Skin epidermis (tissue), 12 donors: ENCODE data around the gene NPC1L1.
A peak's percentile ranks its signal among the peaks of the same experiment; 100 is the strongest.

Experiments
- H3K27ac ChIP-seq, 21 experiments: fragments of 200-600 bp; sonication (generic) in 11 of 21; one replicate each; pipeline ENCODE4 v1.5.0; 2020; ENCODE audit warnings: mild to moderate bottlenecking in 3 of 21, inconsistent platforms in 2 of 21, moderate library complexity in 2 of 21
- H3K4me3 ChIP-seq, 7 experiments: fragments of 200-600 bp; sonication (generic) in 2 of 7; one replicate each; pipeline ENCODE4 v1.5.0; 2020; ENCODE audit warnings: inconsistent platforms in 2 of 7, mild to moderate bottlenecking in 2 of 7, moderate library complexity in 1 of 7

Gene NPC1L1, protein sequence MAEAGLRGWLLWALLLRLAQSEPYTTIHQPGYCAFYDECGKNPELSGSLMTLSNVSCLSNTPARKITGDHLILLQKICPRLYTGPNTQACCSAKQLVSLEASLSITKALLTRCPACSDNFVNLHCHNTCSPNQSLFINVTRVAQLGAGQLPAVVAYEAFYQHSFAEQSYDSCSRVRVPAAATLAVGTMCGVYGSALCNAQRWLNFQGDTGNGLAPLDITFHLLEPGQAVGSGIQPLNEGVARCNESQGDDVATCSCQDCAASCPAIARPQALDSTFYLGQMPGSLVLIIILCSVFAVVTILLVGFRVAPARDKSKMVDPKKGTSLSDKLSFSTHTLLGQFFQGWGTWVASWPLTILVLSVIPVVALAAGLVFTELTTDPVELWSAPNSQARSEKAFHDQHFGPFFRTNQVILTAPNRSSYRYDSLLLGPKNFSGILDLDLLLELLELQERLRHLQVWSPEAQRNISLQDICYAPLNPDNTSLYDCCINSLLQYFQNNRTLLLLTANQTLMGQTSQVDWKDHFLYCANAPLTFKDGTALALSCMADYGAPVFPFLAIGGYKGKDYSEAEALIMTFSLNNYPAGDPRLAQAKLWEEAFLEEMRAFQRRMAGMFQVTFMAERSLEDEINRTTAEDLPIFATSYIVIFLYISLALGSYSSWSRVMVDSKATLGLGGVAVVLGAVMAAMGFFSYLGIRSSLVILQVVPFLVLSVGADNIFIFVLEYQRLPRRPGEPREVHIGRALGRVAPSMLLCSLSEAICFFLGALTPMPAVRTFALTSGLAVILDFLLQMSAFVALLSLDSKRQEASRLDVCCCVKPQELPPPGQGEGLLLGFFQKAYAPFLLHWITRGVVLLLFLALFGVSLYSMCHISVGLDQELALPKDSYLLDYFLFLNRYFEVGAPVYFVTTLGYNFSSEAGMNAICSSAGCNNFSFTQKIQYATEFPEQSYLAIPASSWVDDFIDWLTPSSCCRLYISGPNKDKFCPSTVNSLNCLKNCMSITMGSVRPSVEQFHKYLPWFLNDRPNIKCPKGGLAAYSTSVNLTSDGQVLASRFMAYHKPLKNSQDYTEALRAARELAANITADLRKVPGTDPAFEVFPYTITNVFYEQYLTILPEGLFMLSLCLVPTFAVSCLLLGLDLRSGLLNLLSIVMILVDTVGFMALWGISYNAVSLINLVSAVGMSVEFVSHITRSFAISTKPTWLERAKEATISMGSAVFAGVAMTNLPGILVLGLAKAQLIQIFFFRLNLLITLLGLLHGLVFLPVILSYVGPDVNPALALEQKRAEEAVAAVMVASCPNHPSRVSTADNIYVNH (N-terminal part only)

DNA sequence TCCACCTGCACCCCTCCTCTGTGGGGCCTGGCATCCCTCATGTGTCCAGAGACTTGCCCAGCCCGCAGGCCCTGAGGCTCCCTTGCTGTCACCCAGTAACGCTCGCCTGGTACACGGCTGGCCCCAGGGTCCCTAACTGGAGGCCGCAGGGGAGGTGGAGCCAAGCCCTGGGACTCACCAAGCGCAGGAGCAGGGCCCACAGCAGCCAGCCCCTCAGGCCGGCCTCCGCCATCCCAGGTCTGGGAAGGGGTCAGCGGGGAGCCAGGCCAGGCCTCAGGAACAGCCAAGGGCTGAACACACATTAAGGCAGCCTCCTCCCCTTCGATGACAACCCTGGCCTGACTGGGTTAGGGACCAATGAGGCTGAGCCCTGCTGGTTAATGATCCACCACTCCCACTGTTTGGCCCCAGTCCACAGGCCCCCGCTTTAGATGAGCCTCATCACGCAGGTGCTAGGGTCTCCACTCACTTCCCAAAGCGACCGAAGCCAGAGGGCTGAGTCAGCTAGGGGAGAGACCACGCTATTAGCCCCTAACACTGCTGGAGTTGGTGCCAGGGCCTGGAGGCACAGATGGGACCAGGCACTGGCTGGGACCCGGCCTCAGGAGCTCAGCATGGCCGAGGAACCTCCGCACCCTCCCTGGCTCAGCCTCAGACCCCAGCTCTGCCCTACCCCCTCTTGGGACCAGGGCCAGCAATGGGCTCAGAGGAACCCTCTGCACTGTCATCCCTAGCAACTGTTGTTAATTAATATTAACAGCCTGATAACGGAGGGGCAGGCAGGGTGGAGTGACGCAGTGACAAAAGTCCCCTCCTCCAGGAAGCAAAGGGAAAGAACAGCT is at the start of gene NPC1L1:
Gene NPC1L1, minus strand, starts transcription at position 303 of the 842 bp plus-strand sequence. Its CDS starts 71 bp downstream, at position 232.
- no peak within 1 kb of the TSS for H3K4me3 ChIP-seq
- H3K27ac ChIP-seq = no peak within 1 kb of the TSS

DNA sequence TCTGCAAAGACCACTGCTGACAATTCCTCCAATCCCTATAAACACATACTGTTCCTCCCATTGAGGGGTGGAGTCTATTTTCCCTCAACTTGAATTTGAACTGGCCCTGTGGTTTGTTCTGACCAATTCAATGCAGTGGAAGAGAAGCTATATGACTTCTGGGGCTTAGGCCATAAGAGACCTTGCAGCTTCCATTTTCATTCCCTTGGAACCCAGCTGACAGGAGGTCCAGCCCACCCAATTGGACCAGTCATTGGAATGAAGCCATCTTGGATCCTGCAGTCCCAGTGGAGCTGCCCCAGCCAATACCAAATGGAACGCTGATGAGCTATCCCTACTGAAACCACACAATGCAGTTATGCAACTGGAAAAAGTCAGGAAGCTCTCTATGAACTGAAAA is 49.8 kb upstream of the NPC1L1 start:
- no peak overlapping the region for H3K4me3 ChIP-seq

GRCh38 chr7:44587843-44588711 is 46.9 kb upstream of the NPC1L1 start:
- peak overlapping the region in 3 of 21 experiments; percentile 5 to 34 (median 12) for H3K27ac ChIP-seq
- no peak overlapping the region for H3K4me3 ChIP-seq

More for the DNA sequence above, 49.8 kb upstream of the NPC1L1 start:
- no peak overlapping the region for H3K27ac ChIP-seq

DNA sequence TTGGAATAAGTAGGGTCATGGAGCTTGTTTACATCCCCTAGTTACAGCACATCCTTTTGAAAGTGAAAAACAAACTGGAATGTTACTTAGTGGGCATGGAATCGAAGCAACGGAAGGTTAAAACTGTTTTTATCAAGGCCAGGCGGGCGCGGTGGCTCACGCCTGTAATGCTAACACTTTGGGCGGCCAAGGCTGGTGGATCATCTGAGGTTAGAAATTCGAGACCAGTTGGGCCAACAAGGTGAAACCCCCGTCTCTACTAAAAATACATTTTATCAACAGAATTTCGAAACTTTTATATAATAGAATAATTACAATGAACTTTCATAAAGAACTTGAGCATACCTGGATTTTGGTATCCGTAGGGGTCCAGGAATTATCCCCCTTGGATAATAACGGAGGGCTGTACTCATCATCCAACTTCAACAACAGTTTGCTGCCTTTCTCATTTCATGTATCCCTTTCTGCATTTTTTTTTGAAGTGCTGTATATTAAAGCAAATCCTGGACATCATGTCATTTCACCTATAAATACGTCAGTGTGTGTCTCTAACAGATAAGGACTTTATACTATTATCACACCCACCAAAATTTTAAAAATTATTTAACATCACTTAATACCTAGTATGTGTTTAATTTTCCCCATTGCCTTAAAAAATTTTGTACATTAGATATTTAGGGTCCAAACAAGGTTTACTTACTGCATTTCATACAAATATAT is 42.2 kb upstream of the NPC1L1 start:
- peak overlapping the region; percentile 59 to 91 (median 78) for H3K4me3 ChIP-seq
- peak overlapping the region in 17 of 21 experiments; percentile 88 to 97 (median 94) for H3K27ac ChIP-seq

GRCh38 chr7:44581879-44582603 is 40.9 kb upstream of the NPC1L1 start, which contains the start of gene TMED4:
Gene TMED4, minus strand, starts transcription at chr7:44582231. Its CDS starts 25 bp downstream, at chr7:44582206.
- H3K27ac ChIP-seq = peak within 1 kb of the TSS; percentile 66 to 98 (median 94)

GRCh38 chr7:44580945-44581878 is 40.1 kb upstream of the NPC1L1 start:
- Histone ChIP-seq H3K27ac (peak overlapping the region; percentile 44 to 98 (median 93)), H3K4me3 (peak overlapping the region; percentile 59 to 91 (median 78))

More at GRCh38 chr7:44581879-44582603, 40.9 kb upstream of the NPC1L1 start, which contains the start of gene TMED4:
- peak within 1 kb of the TSS; percentile 59 to 91 (median 78) for H3K4me3 ChIP-seq

DNA sequence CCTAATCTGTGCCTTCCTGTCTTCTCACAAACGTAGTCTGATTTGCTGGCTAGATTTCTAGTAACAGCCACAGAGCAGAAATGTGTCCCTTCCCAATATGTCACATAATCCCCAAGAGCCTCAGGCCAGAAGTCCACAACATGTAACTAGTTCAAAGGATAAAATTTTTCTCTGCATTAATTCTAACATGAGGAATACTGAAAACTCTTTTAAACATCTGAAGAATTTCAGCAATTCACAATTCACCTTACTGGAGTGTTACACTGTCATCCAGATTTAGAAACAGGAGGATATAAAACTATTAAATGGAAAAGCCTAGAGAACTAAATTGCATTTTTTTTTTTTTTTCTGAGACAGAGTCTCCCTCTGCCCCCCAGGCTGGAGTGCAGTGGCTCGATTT is 35.1 kb upstream of the NPC1L1 start:
- H3K27ac ChIP-seq = no peak overlapping the region

DNA sequence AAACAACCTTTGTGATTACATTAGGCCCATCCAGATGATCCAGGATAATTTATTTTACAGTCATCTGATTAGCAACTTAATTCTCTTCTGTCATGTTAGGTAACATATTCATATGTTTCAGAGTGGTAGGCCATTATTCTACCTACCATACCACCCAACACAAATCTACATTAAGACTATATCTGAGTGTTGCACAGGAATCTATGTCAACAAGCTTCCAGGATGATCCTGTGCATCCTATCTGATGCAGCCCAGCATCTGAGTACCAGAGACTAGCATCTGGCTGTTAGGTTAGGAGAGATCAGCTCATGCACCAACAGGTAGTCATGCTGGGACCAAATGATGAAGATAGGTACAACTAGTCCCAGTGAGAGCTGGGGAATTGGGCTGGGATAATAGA is 33.9 kb upstream of the NPC1L1 start:
- Histone ChIP-seq H3K27ac (peak overlapping the region in 2 of 21 experiments; percentile 91 to 94), H3K4me3 (no peak overlapping the region)

More for the DNA sequence above, 35.1 kb upstream of the NPC1L1 start:
- no peak overlapping the region for H3K4me3 ChIP-seq

- peak overlapping the region; percentile 60 to 92 (median 83) for H3K4me3 ChIP-seq
These were observed 33.2 kb upstream of the NPC1L1 start for GRCh38 chr7:44574287-44574872.

GRCh38 chr7:44573464-44574286 is 32.5 kb upstream of the NPC1L1 start, which contains the start of gene DDX56:
Gene DDX56, minus strand, starts transcription at chr7:44573908. Its CDS starts 13 bp downstream, at chr7:44573895.
- H3K4me3 ChIP-seq = peak within 1 kb of the TSS; percentile 60 to 92 (median 83)
- peak within 1 kb of the TSS; percentile 2 to 97 (median 88) for H3K27ac ChIP-seq

More at GRCh38 chr7:44574287-44574872, 33.2 kb upstream of the NPC1L1 start:
- peak overlapping the region; percentile 2 to 97 (median 88) for H3K27ac ChIP-seq

DNA sequence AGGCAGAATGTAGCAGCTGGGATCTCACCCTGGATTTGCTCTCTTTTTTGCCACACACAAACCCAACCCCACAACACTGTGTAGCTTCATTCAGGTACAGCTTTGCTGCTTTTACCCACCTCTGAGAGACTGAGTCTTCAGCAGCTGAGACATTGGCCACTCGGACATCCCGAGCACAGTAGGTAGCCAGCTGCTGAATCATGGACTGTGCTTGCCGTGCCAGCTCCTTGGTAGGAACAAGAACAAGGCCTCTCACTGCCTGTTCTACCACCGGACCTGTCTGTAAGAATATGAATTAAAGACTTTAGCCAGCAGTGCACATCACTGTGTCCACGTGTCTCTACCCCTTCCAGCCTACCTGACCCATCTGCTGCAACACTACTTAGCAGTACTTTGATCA is 31.6 kb upstream of the NPC1L1 start:
- Histone ChIP-seq H3K27ac (peak overlapping the region in 12 of 21 experiments; percentile 81 to 97 (median 89)), H3K4me3 (peak overlapping the region; percentile 60 to 92 (median 83))

DNA sequence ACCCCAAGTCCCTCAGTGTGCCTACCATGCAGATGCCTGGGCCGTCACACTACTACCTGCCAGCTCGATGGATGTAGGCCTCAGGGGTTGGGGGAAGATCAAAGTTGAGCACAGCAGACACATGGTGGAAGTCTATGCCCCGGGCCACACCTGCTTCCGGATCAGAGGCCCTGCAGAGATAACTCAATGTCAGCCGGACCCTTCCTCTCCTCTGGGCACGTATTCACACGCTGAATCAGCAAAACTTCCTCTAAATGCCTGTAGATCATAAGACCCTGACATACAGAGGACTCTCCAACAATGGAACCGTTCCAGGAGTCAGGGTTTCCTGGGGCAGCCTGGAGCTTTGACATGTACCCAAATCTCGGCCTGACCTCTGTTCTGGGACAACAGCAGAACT is 28.8 kb upstream of the NPC1L1 start:
- H3K27ac ChIP-seq = no peak overlapping the region

GRCh38 chr7:44568771-44569560 is 27.8 kb upstream of the NPC1L1 start:
- no peak overlapping the region for H3K4me3 ChIP-seq
- H3K27ac ChIP-seq = no peak overlapping the region

More for the DNA sequence above, 28.8 kb upstream of the NPC1L1 start:
- H3K4me3 ChIP-seq = no peak overlapping the region
